NK-92 treated with Interleukin-12 subunit alpha and Interleukin-12 subunit beta, amount 100 ng/mL, for 24 hours (cell line): Measurements from ENCODE around the gene ADNP.

Source experiments
- DNase-seq: peaks from one replicate; lab custom pipeline; 2025; lab: John Stamatoyannopoulos, UW

Gene ADNP

GRCh38 chr20:50932016-50932485 lies 814 bp upstream of the ADNP start:
- DNase-seq, result no peak

GRCh38 chr20:50930976-50931305 lies 296 bp downstream of the ADNP start:
- peak; percentile 85 for DNase-seq

DNA sequence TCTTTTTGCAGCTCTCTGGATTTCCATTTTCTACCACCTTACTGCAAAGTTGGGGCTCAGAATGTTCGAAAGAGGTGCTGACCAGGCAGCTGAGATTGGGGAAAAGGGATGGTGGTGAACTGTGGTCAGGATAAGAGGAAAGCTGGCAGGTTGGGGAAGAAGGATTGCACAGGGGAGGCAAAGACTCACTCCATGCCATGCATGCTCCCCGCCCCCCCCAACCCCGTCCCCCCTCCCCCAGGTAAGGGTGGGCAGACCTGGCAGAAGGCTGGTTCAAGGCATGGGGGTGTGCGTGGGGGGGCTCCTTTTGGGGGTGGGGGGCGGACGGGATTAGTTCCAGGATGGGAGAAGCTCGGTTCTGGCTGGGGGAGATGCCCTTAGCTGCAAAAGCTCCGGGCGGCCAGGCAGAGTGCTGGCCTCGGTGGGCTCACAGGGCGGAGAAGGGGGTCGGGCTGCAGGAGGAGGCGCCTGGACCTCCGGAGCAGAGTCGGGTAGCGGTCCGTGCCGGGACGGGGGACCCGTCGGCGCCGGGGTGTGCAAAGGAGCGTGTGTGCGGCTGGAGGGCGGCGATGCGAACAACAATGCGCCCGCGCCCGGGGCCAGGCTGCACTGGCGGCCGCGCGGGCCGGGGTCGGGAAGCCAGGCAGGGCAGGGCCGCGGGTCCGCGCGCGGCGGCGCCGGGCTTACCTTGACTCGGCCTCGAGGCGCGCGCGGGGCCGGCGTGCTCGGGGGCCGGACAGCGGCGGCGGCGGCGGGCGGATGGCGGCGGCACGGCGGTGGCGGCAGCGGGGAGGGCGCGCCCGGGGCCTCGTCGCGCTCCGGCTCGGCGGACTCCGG lies 880 bp downstream of the ADNP start:
- peak; percentile 22 for DNase-seq

- DNase-seq, result peak; percentile 86
These were observed 1.7 kb downstream of the ADNP start for GRCh38 chr20:50929299-50930138.

GRCh38 chr20:50928469-50928868 lies 2.8 kb downstream of the ADNP start:
- DNase-seq, result no peak

GRCh38 chr20:50926530-50926929 lies 4.7 kb downstream of the ADNP start:
- no peak for DNase-seq

- DNase-seq, result no peak
These were observed 6.8 kb downstream of the ADNP start for GRCh38 chr20:50924261-50924920.

- DNase-seq, result no peak
These were observed 9.3 kb downstream of the ADNP start for GRCh38 chr20:50921803-50922501.

DNA sequence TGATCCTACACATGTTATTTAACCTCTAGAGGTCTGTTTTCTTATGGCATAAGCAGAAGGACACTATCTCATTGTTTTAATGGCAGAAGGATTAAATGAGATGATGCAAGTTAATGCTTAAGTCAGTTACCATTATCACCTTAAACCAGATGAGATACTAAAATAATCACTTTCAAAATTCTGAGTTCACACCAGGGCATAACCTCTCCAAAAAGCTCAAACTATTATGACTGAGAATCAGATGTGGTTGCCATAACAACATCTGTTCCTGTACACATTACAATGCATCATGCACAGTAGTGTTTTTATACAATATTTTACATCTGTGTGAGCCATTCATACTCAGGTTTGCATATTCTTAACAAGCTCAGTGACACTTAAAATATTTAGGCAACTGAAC lies 10.2 kb downstream of the ADNP start:
- no peak for DNase-seq

DNA sequence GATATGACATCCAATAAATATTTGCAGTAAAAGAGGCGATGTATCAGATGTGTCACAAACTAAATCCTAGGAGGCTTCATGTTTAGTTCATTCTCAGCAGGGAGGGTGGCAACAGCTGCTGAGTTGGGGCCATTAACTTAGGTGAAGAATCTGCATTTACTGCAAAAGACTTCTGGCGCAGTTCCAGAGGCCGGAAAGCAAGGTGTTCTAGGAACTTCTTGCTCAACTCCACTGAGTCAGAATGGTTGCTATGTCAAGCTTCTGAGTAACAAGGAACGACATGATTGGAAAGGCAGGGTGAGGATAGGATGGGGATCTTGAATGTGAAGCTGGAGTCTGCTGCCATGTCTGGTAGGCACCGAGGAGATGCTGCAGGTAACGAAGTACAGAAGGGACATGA lies 11.7 kb downstream of the ADNP start:
- no peak for DNase-seq

GRCh38 chr20:50918403-50918802 lies 12.8 kb downstream of the ADNP start:
- DNase-seq, result no peak

DNA sequence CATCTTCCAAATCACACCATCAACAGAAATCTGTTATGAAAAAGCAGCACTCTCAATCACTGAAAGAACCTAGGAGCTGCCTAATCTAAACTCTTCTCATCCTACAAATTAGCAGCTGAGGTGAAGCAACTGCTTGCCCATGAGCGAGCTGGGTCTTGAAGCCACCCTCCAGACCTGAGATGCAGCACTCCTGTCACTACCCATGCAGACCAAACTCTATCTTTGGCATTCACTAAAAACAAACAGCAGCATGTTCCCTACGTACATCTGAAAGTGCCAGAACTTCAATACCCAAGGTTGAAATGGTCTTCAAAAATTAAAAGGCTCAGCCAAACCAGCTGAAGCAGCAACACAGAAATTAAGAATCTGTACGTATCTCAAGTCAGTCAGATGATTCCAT lies 14.3 kb downstream of the ADNP start:
- no peak for DNase-seq

GRCh38 chr20:50916257-50916656 lies 15.0 kb downstream of the ADNP start:
- DNase-seq, result no peak

- DNase-seq, result no peak
These were observed 15.8 kb downstream of the ADNP start for GRCh38 chr20:50915424-50915823.

DNA sequence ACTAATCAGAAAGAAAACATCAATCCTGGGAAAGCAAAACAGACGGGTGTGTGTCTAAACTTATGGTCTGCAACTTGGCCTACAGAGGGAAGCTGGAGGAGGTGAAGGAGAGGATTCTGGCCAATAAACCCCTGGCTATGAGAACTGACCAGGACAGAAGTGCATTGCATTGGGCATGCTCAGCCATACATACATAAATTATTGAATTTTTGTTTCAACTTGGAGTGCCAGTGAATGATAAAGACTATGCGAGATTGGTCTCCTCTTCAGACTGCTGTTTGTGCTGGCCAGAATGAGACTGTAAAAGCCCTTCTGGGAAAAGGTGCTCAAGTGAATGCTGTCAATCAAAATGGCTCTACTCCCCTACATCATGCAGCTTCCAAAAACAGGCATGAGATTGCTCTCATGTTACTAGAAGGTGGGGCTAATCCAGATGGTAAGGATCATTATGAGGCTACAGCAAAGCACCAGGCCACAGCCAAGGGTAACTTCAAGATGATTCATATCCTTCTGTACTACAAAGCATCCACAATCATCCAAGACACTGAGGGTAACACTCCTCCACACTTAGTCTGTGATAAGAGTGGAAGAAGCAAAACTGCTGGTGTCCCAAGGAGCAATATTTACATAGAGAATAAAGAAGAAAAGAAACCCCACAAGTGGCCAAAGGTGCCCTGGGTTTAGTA lies 17.4 kb downstream of the ADNP start:
- no peak for DNase-seq

DNA sequence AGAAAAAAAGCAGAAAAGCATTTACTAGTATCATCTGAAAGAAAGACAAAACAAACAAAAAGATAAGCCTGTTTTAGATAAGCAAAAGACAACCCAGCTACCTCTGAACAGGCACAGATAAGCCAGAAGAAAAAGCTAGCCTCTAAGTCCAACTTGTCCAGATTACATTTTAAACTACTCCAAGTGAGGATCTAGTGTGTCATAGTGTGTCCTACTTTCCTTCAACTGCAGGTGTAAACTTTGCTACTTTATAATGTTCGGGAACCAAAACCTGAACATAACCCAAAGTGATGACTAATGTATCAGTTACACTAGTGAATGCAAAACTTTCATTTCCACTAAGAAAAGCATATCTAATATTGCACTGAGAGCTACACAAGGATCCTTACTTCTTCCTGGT lies 19.5 kb downstream of the ADNP start:
- no peak for DNase-seq

DNA sequence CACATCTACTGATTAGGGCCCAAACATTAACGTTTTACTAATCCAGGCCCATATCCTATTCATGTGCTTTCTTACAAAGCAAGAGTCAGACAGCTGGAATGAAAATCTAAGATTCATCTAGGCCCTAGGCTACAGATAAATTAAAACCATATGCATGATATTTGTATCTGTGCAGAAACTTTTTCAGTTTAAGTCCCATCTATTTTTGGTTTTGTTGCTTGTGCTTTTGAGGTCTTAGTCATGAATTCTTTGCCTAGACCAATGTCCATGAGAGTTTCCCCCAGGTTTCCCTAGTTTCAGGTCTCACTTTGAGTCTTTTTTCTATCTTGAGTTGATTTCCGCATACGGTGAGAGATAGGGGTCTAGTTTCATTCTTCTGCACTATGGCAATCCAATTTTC lies 20.2 kb downstream of the ADNP start:
- no peak for DNase-seq

- DNase-seq, result no peak
These were observed 21.8 kb downstream of the ADNP start for GRCh38 chr20:50909413-50909812.

DNA sequence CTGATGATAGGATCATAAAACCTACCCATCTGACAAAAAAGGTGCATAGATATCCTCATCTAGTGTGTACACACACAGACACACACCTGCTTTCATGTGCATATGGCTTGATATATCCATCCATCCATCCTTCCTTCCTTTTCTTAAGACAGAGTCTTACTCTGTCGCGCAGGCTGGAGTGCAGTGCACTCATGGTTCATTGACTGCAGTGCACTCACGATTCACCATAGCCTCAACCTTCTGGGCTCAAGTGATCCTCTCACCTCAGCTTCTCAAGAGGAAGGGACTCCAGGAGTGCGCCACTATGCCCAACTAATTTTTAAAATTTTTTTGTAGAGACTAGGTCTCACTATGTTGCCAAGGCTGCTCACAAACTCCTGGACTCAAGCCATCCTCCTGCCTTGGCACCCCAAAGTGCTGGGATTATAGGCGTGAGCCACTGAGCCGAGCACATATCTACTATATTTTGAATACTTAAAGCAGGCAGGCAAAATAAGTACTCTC lies 27.1 kb downstream of the ADNP start:
- DNase-seq, result no peak

DNA sequence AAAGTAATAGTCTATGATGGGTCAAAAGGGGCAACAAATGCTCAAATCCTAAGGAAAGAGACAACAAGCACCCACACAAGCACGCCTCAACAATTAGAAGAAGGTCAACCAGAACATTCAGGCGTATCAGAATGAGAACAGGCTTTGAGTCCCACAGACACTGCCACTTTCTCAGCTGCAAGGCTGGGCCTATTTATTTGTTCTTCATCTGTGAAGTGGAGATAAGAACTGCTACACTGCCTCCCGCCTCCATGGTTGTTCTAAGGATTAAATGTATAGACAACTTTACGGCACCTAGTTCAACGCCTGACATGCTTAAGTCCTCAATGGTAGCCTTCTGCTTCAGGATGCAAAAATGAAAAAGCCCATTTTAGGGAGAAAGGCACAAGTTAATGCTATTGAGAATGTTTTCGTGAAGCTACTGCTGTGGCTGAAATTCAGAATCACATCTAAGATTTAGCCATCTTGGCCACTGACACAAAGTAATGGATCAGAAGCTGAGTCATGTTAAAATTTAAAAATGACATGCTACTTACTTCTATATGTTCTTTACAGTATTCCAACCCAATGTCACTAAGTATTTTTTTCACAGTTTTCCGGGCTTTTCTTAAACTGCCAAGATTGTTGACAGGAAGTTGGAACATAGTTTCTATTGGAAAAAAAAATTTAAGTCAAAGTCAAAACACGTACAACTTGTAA lies 27.7 kb downstream of the ADNP start:
- no peak for DNase-seq

- DNase-seq, result no peak
These were observed 29.9 kb downstream of the ADNP start for GRCh38 chr20:50901301-50901700.
